Measurements from ENCODE around the gene RASA4. TPM values are rescaled to one million over a fixed set of nuclear protein-coding genes. Genes with fewer than 3 reads are reported as not detected.
"Not testable (repeated sequence)": the region's sequence is repeated elsewhere in the genome, so short reads cannot be mapped to it uniquely, and the experiment has no call there.

The RASA4 gene
- polyA plus RNA-seq, 6 donors from 2014 or later: 5.9 to 24.9 (median 14.3) TPM

DNA sequence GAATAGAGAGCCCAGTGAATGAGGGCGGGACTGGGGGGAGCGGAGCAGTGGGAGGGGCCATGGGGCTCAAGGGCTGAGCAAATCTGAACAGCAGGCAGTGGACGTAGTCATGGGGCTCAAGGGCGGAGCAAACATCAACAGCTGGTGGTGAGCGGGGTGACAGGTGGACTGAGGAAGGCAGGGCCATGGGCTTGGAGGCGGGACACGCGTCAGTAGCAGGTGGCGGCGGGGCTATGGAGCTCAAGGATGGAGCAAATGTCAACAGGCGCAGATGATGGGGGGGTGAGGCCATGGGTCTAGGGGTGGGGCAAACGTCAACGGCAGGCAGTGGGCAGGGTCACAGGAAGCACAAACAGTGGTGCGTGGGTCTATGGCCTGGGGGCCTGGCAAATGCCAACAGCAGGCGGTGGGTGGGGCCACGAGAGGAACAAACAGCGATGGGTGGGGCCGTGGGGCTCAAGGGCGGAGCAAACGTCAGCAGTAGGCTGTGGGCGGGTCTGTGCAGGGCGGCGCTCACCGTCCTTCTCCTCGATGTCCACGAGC lies 24.0 kb downstream of the RASA4 start:
- not testable (repeated sequence) for H3K27me3 Mint-ChIP-seq, H3K4me3 Mint-ChIP-seq, H3K27ac Mint-ChIP-seq, H3K36me3 Mint-ChIP-seq, H3K9me3 Mint-ChIP-seq, H3K4me1 Mint-ChIP-seq
- peak; percentile 72 to 73 for ATAC-seq (ENCODE audit: low read depth in 2 of 2)
- DNase-seq: peak; percentile 57

DNA sequence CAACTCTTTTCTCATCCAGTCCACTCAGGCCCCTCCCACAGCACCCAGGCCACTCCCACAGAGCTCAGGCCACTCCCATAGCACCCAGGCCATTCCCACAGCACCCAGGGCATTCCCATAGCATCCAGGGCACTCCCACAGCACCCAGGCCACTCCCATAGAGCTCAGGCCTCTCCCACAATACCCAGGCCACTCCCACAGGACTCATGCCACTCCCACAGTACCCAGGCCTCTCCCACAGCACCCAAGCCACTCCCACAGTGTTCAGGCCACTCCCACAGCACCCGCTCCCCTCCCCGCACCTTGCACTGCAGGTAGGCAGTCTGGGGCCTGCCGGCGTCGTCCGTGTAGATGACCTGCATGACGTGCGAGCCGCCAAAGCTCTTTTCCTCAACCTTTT lies 26.7 kb downstream of the RASA4 start:
- H3K9me3 Mint-ChIP-seq, H3K4me1 Mint-ChIP-seq, H3K4me3 Mint-ChIP-seq, H3K27ac Mint-ChIP-seq, H3K27me3 Mint-ChIP-seq, H3K36me3 Mint-ChIP-seq, DNase-seq: not testable (repeated sequence)
- peak; percentile 14 to 15 for ATAC-seq (ENCODE audit: low read depth in 2 of 2)

DNA sequence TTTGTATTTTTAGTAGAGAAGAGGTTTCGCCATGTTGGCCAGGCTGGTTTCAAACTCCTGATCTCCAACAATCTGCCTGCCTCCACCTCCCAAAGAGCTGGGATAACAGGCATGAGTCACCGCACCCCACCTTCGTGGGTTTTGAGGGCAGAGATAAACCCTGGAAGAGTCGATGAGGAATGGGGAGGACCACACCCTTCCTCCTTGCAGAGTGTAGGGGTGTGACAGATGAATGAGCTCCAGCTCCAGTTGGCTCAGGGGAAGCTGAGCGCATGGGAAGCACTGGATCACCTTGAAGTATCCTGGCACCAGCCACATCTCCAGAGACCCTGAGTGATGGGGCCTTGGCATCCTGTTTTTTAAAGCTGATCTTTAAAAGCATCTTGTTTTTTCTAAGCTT lies 33.1 kb downstream of the RASA4 start:
- not testable (repeated sequence) for H3K4me3 Mint-ChIP-seq; H3K27me3 Mint-ChIP-seq; ATAC-seq (ENCODE audit: low read depth in 2 of 2); DNase-seq; H3K36me3 Mint-ChIP-seq; H3K9me3 Mint-ChIP-seq; H3K27ac Mint-ChIP-seq; H3K4me1 Mint-ChIP-seq

DNA sequence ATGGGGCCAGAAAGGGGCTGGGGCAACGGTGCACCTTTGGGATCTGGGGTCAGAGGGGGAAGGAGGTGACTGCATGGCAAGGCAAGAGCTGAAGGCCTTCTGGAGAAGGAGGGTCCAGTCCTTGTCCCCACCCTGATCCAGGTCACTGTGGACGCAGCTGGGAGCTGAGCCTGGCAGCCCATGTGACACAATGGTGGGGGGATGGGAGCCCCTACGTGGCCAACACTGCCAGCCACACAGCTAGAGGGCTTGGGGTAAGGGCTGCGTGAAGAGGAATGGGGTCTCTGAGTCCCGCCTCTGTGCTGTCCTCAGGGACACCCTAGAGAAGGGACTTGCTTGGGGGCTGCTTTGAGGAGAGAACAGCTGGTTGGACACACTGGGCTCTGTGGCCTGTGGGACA lies 34.8 kb downstream of the RASA4 start:
- not testable (repeated sequence) for H3K4me1 Mint-ChIP-seq; H3K9me3 Mint-ChIP-seq; H3K27ac Mint-ChIP-seq; ATAC-seq (ENCODE audit: low read depth in 2 of 2); H3K27me3 Mint-ChIP-seq; H3K4me3 Mint-ChIP-seq; H3K36me3 Mint-ChIP-seq; DNase-seq

DNA sequence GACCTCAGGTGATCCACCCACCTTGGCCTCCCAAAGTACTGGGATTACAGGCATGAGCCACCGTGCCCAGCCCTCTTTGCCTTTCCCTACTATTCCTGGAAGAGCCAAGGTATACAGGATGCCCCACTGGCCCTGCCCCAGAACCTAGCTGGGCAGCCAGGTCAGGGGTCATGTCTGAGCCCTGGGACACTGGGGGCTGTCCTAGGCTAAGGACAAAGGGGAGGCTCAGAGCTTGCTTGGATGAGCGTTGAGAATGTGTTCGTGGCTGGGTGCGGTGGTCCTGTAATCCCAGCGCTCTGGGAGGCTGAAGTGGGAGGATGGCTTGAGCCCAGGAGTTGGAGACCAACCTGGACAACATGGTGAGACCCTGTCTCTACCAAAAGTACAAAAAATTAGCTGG lies 38.1 kb downstream of the RASA4 start:
- not testable (repeated sequence) for H3K9me3 Mint-ChIP-seq; H3K4me3 Mint-ChIP-seq; H3K27me3 Mint-ChIP-seq; DNase-seq; ATAC-seq (ENCODE audit: low read depth in 2 of 2); H3K4me1 Mint-ChIP-seq; H3K36me3 Mint-ChIP-seq; H3K27ac Mint-ChIP-seq

DNA sequence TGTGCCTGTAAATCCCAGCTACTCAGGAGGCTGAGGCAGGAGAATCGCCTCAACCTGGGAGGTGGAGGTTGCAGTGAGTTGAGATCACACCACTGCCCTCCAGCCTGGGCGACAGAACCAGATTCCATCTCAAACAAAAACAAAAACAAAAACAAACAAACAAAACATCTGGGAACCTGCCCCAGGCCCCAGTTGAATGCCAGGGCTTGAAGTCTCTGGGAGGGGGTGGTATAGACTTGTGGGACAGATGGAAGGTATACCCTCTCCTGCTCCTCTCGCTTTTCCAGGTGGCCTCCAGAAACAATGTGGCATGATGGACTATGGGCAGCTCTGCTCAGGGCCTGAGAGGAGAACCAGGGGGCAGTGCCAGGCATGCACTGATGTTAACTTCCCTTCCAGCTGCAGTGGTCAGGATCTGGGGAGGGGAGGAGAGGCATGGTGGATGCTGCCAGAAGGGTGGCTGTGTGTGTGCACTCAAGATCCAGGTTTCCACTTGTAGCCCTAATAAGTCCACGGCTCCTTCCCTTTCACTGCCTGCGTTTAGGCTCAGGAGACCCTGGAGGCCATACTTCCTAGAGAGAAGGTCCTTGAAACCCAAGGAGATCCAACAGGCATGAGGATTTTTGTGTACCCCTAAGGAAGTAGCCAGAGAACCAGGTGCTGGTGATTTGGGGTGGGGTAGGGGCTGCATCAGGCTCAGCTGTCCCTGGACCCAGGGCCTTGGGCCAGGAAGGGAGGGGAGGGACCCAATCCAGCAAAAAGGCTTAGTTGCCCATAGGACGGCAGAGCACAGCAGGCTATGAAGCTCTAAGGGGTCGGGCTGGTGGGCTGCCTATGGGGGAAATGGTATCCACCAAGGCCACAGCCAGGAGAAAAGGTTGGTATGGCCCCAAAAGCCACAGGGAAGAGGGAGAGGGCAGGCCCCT lies 39.0 kb downstream of the RASA4 start:
- H3K9me3 Mint-ChIP-seq; ATAC-seq (ENCODE audit: low read depth in 2 of 2); H3K4me1 Mint-ChIP-seq; DNase-seq; H3K4me3 Mint-ChIP-seq; H3K27me3 Mint-ChIP-seq; H3K36me3 Mint-ChIP-seq: not testable (repeated sequence)
- peak overlapping the region in 1 of 6 donors; percentile 12 for H3K27ac Mint-ChIP-seq

DNA sequence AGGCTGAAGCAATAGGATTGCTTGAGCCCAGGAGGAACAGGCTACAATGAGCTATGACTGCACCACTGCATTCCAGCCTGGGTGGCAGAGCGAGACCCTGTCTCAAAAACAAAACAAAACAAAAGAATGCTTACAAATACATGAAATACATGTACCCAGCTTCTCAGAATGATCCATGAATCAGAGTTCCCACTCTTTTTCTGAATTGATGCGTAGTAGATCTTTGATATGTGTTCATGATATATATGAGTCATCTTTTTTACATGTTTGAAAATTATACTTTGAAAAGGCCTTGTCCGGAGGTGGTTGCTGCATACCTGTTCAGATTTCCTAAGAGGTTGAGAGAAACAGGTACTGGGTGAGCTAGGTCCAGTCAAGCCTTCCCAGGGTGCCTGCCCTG lies 40.2 kb downstream of the RASA4 start:
- not testable (repeated sequence) for H3K27me3 Mint-ChIP-seq; DNase-seq; H3K4me3 Mint-ChIP-seq; H3K9me3 Mint-ChIP-seq; H3K36me3 Mint-ChIP-seq; ATAC-seq (ENCODE audit: low read depth in 2 of 2); H3K4me1 Mint-ChIP-seq; H3K27ac Mint-ChIP-seq

DNA sequence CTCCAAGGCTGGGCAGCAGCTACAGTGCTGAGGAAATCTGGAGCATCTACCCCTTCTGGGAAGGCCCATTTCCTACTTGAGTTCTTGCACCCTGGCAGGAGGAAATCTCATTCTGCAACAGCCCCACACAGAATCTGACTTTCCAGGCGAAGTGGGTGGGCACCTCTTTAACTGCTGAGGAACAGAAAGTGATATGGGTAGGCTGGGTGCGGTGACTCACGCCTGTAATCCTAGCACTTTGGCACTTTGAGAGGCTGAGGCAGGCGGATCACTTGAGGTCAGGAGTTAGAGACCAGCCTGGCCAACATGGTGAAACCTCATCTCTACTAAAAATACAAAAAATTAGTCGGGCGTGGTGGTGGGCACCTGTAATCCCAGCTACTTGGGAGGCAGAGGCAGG lies 41.9 kb downstream of the RASA4 start:
- H3K9me3 Mint-ChIP-seq; H3K36me3 Mint-ChIP-seq; H3K27ac Mint-ChIP-seq; H3K4me1 Mint-ChIP-seq; H3K4me3 Mint-ChIP-seq; DNase-seq; H3K27me3 Mint-ChIP-seq; ATAC-seq (ENCODE audit: low read depth in 2 of 2): not testable (repeated sequence)

DNA sequence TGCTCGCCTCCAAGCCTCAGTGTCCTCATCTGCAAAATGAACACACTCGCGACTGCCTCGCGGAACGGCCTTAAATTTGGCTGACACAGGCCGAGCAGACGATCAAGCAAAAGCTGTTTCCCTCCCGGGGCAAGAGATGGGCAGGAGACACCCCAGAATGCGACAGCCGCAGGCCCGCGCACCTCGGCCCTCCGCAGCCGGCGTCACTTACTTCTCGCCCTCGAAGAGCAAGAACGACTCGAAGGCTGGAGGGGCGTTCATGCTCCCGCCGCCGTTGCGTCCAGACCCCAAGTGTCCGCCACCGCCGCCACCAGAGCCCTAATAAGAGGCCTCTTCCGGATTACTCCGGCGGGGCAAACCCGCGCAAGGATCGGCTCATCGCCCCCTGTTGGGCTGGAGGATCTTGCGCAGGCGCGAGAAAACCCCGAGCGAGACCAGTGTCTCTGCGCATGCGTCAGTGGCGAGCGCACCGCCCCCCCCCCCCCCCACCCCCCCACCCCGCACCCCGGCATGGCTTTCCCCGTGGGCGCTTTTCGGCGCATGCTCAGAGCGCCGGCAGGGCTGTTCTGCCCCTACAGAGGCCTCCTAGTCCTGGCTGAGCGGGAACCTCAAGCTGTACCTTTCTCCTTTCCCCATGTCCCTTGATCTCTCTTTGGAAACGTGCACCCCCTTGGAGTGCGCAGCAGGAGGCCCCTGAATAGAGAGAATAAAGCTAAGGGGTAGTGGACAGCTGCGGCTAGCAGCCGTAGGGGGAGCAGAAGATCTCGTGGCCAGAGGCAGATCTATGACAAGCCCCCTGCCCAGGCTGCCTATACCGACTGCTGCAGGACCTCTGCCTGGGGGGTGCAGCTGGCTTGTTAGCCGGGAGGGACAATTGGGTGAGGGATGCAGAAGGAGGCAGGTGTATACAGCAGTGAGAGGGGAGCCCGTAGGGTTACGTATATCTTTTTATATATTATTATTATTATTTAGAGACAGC lies 44.0 kb downstream of the RASA4 start, which contains the start of gene POLR2J3:
Gene POLR2J3, minus strand, starts transcription at position 323 of the 979 bp plus-strand sequence. Its CDS starts 62 bp downstream, at position 261.
- ATAC-seq (ENCODE audit: low read depth in 2 of 2): peak; percentile 90 to 91
- not testable (repeated sequence) for H3K9me3 Mint-ChIP-seq

DNA sequence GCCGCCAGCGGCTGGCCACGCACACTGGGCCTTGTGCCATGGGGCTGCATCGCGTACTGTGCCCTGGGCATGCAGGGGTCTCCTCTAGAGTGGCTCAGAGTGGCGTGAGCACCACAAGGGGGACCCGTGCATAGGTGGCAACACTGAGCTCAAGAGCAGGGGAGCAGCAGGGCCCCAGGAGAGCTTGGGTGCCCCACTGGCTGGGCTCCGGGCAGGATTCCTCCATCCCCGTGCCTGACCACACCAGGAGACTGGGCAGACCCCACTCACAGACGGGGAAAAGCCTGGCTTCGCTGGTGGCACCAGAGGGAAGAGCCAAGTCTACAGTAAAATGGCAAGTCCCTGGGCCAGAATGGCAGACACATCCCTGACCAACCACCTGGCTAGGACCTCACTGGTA lies 47.9 kb downstream of the RASA4 start:
- not testable (repeated sequence) for H3K27ac Mint-ChIP-seq, H3K9me3 Mint-ChIP-seq, DNase-seq

More for the DNA sequence above, 44.0 kb downstream of the RASA4 start, which contains the start of gene POLR2J3:
- peak within 1 kb of the TSS; percentile 63 to 92 (median 86) for H3K27ac Mint-ChIP-seq
- not testable (repeated sequence) for H3K27me3 Mint-ChIP-seq, H3K4me1 Mint-ChIP-seq, H3K36me3 Mint-ChIP-seq
- DNase-seq: peak; percentile 100
- peak within 1 kb of the TSS; percentile 80 to 96 (median 90) for H3K4me3 Mint-ChIP-seq

DNA sequence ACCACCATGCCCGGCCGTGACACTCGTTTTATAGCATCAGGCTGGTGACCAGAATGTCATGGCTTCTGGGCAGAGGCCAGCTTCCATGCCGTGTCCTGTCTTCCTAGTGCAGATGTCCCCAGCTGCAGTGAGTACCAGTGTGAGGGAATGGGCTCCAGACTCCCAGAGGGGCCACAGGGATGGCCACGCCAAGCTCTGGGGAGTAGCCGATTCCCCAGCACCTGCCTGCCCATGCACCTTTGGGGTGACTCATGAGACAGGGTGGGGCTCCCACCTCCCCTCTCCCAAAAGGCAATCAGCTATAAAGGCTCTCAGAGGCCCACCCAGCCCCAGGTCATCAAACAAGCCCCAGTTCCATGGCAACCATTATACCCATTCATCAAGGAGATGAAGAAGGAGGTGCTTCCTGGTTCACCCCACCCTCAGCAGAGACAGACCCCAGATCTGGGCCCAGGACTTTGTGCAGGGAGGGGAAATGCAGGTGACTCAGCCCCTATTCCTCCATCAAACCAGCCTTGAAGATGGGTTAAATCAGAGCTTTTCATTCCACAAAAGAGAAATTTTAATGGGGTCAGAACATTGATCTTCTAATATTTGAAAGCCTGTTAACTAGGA lies 65.6 kb downstream of the RASA4 start, which contains the start of gene SPDYE2:
Gene SPDYE2, plus strand, starts transcription at position 419 of the 615 bp plus-strand sequence. CDS start 2,030 bp downstream, outside the sequence.
- H3K9me3 Mint-ChIP-seq; H3K4me1 Mint-ChIP-seq; H3K4me3 Mint-ChIP-seq; H3K36me3 Mint-ChIP-seq; ATAC-seq (ENCODE audit: low read depth in 2 of 2); H3K27me3 Mint-ChIP-seq; H3K27ac Mint-ChIP-seq; DNase-seq: not testable (repeated sequence)

More for the DNA sequence above, 47.9 kb downstream of the RASA4 start:
- ATAC-seq (ENCODE audit: low read depth in 2 of 2); H3K36me3 Mint-ChIP-seq; H3K4me1 Mint-ChIP-seq; H3K27me3 Mint-ChIP-seq; H3K4me3 Mint-ChIP-seq: not testable (repeated sequence)

DNA sequence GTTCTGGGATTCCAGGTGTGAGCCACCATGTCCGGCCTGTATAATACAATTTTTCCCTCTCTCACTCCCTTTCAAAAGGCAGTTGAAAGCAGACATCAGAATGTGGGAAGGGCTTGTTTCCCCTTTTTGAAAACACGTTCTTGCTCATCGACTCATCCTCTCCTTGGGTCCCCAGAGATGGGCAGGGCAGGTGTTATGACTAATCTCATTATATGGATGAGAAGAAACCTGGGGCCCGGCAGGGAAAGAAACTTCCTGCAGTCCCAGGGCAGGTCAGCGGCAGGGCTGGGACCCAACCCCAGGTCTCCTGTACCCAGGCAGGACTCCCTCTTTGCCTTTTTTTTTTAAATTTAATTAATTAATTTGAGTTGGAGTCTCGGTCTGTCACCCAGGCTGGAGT lies 70.2 kb downstream of the RASA4 start:
- not testable (repeated sequence) for H3K4me3 Mint-ChIP-seq, DNase-seq, H3K9me3 Mint-ChIP-seq, H3K27ac Mint-ChIP-seq, H3K36me3 Mint-ChIP-seq, H3K27me3 Mint-ChIP-seq, H3K4me1 Mint-ChIP-seq
- peak; percentile 80 to 86 for ATAC-seq (ENCODE audit: low read depth in 2 of 2)

DNA sequence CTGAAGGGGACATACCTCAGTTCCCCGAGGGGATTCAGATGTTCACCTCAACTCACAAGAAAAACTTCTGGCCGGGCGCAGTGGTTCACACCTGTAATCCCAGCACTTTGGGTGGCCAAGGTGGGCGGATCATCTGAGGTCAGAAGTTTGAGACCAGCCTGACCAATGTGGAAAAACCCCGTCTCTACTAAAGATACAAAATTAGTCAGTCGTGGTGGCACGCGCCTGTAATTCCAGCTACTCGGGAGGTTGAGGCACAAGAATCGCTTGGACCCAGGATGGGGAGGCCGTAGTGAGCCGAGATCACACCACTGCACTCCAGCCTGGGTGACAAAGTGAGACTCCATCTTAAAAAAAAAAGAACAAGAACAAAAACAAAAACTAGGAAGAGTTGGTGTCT lies 71.3 kb downstream of the RASA4 start:
- H3K27ac Mint-ChIP-seq; DNase-seq; H3K9me3 Mint-ChIP-seq; H3K4me1 Mint-ChIP-seq; H3K36me3 Mint-ChIP-seq; H3K27me3 Mint-ChIP-seq; H3K4me3 Mint-ChIP-seq; ATAC-seq (ENCODE audit: low read depth in 2 of 2): not testable (repeated sequence)
